Prostate gland (tissue), 2 donors: ENCODE measurements around the gene SSTR5.

Experiments used
- CTCF ChIP-seq, 4 experiments: fragments of 200-600 bp in 2 of 4; fragments of 450-650 bp in 2 of 4; sonication (generic) in 2 of 4; IDR thresholded peaks; 1 replicate in 3 of 4; 2 replicates in 1 of 4; pipeline ENCODE4 v1.5.1; 2016 to 2019; ENCODE audit warnings: antibody characterized with exemption in 4 of 4, mild to moderate bottlenecking in 2 of 4, moderate library complexity in 2 of 4
- POLR2AphosphoS5 ChIP-seq: sonication (generic); formaldehyde crosslinking; IDR thresholded peaks from one replicate; pipeline ENCODE4 v1.6.1; 2017; ENCODE audit warnings: antibody characterized with exemption

GRCh38 chr16:1094124-1094479 is 21.6 kb downstream of the SSTR5 start:
- TF ChIP-seq POLR2AphosphoS5 (no peak), CTCF (IDR thresholded peaks at IDR 0.05) (no peak)
